ENCODE measurements around the gene CAV2. TPM values are rescaled to one million over a fixed set of nuclear protein-coding genes. Genes with fewer than 3 reads are reported as not detected.
A peak's percentile ranks its signal among the peaks of the same experiment; 100 is the strongest.

Gene CAV2
- total and polyA plus RNA-seq, 9 of the 15 experiments (the other 6 are each of a cell fraction or from before 2014, with no cell fraction given), result 16.1 to 137 (median 38.3) TPM

- TF ChIP-seq E2F6 (IDR thresholded peaks at IDR 0.05; ENCODE audit: borderline replicate concordance in 1 of 2, extremely low read depth in 1 of 2, insufficient read depth in 1 of 2, insufficient read length in 1 of 2, low read depth in 1 of 2, low read length in 1 of 2, poor library complexity in 1 of 2, severe bottlenecking in 1 of 2) (peak in 1 of 2 experiments; percentile 47), GATA2 (CRISPR knock-in tag; IDR thresholded peaks at IDR 0.05) (no peak), ZBTB2 (IDR thresholded peaks at IDR 0.05) (0 out of 2 replicates have a peak, but pooled peaks have one; percentile 26), LEF1 (IDR thresholded peaks at IDR 0.05) (no peak), TGIF2 (CRISPR knock-in tag; IDR thresholded peaks at IDR 0.05) (0 out of 2 replicates have a peak, but pooled peaks have one; percentile 19), ZHX1 (conservative IDR thresholded peaks at IDR 0.05; ENCODE audit: low read length) (no peak), ZBTB34 (CRISPR knock-in tag; IDR thresholded peaks at IDR 0.05) (no peak), RHOXF2B (CRISPR knock-in tag; conservative IDR thresholded peaks at IDR 0.05) (no peak)
Measured at GRCh38 chr7:116525298-116525912, 25.9 kb downstream of the CAV2 start (continued).

Measured in K562 (cell line).